ENCODE results near the gene CELF1.

GRCh38 chr11:47430524-47430923 is 122.4 kb downstream of the CELF1 start:
- TF ChIP-seq CTCF (IDR thresholded peaks at IDR 0.05; ENCODE audit: low read length) (no peak), EZH2 (IDR thresholded peaks at IDR 0.05; ENCODE audit: borderline replicate concordance, low read length) (no peak)
